Subcutaneous abdominal adipose tissue (tissue), 5 donors: ENCODE measurements around the gene STRIP1.
A peak's percentile ranks its signal among the peaks of the same experiment; 100 is the strongest.
"Not testable (repeated sequence)": the region's sequence is repeated elsewhere in the genome, so short reads cannot be mapped to it uniquely, and the experiment has no call there.

Experiments used
- H3K27ac ChIP-seq: one replicate; pipeline ENCODE4 v1.7.0; 2013; ENCODE audit warnings: low read depth, mild to moderate bottlenecking, inconsistent platforms, low read length, moderate library complexity
- H3K27me3 ChIP-seq, 5 donors: one replicate each; pipeline ENCODE4 v1.7.0; 2013; ENCODE audit warnings: low read length in 5 of 5, inconsistent platforms in 1 of 5; ENCODE audit not compliant: control insufficient read depth in 5 of 5, insufficient read depth in 4 of 5
- H3K36me3 ChIP-seq, 5 donors: one replicate each; pipeline ENCODE4 v1.7.0; 2013; ENCODE audit warnings: low read length in 5 of 5; ENCODE audit not compliant: control insufficient read depth in 5 of 5, insufficient read depth in 5 of 5
- H3K4me1 ChIP-seq, 5 donors: one replicate each; pipeline ENCODE4 v1.7.0; 2013; ENCODE audit warnings: low read length in 5 of 5, mild to moderate bottlenecking in 3 of 5, moderate library complexity in 1 of 5; ENCODE audit not compliant: control insufficient read depth in 5 of 5, insufficient read depth in 5 of 5
- H3K4me3 ChIP-seq, 5 donors: one replicate each; pipeline ENCODE4 v1.7.0; 2013; ENCODE audit warnings: low read length in 5 of 5, low read depth in 1 of 5
- H3K9ac ChIP-seq, 5 donors: one replicate each; pipeline ENCODE4 v1.7.0; 2013; ENCODE audit warnings: low read length in 5 of 5, mild to moderate bottlenecking in 4 of 5, moderate library complexity in 3 of 5
- H3K9me3 ChIP-seq, 5 donors: one replicate each; pipeline ENCODE4 v1.7.0; 2013; ENCODE audit warnings: low read length in 5 of 5; ENCODE audit not compliant: control insufficient read depth in 5 of 5
- donor health status: healthy.
- donor health status: healthy.
- donor health status: healthy.
- donor health status: healthy.
- donor health status: healthy.

STRIP1 gene

DNA sequence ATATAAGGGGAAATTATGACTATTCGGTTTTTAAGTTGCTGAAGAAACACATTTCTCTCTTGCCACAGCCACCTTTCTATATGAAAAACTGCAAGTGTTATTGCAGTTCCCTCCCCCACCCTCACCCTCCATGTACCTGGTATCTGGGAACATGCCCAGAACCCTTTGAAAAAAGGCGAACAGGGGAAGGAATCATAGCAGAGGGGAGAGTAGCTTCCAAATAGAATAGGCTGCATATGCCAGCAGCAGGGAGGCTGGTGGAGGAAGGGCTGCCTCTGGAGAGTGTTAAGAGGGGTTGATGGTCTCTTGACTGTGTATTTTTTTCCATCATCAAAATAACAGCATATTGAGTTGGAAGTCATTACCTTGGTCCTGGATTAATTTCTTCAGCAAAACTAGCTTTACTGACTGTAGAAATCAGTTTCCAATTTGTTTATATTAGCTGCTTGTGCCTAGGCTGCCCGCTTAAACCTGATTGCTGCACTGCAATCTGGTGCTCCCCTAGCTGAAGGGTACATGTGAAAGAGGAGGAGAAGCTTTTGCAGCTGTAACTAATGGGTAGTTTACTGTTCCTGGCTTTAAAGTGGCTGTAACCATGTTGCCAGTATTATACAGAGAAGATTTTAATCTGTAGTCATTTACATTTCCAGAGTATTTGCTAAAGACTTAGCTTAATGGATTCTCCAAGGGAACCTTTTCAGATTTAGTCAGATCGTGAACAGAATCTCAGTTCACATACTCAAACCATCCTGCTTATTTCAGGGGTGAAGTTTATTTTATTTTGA is 27.2 kb upstream of the STRIP1 start:
- no peak overlapping the region for H3K9ac ChIP-seq
- H3K36me3 ChIP-seq, result peaks cover 28 to 42% (median 34%) of the 10 kb centered on the region in 5 donors
- H3K27me3 ChIP-seq, result no peaks in the 10 kb centered on the region
- H3K4me1 ChIP-seq, result peaks cover 5 to 30% (median 29%) of the 10 kb centered on the region in 5 donors
- H3K27ac ChIP-seq, result no peak overlapping the region
- no peaks in the 10 kb centered on the region for H3K9me3 ChIP-seq
- H3K4me3 ChIP-seq, result no peak overlapping the region

DNA sequence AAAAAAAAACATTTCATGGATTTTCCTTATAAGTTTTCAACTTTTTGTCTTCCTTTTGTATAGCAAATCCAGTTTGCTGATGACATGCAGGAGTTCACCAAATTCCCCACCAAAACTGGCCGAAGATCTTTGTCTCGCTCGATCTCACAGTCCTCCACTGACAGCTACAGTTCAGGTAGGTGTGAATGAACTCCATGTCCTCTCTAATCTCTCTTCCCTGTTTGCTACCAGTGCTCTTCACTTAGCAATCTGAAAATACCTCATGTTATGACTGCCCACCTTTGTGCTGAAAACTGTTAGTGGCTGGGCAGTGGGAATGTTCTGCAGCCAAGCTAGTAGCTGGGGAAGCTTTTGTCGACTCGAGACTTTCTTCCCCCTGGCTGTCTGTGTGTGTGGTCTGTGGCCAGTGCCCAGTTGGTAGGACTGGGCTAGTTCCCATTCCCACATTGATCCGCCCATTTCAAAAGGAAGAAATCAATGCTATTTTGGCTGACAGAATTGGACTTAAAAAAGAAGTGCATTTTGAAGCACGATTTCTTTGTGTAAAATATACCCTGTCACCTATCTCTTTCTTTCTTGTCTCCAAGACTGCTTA is 25.4 kb upstream of the STRIP1 start:
- Histone ChIP-seq H3K36me3 (peaks cover 36 to 57% (median 49%) of the 10 kb centered on the region in 5 donors), H3K27ac (no peak overlapping the region), H3K9ac (no peak overlapping the region), H3K27me3 (no peaks in the 10 kb centered on the region), H3K9me3 (no peaks in the 10 kb centered on the region), H3K4me3 (no peak overlapping the region), H3K4me1 (peaks cover 5 to 20% (median 19%) of the 10 kb centered on the region in 5 donors)

DNA sequence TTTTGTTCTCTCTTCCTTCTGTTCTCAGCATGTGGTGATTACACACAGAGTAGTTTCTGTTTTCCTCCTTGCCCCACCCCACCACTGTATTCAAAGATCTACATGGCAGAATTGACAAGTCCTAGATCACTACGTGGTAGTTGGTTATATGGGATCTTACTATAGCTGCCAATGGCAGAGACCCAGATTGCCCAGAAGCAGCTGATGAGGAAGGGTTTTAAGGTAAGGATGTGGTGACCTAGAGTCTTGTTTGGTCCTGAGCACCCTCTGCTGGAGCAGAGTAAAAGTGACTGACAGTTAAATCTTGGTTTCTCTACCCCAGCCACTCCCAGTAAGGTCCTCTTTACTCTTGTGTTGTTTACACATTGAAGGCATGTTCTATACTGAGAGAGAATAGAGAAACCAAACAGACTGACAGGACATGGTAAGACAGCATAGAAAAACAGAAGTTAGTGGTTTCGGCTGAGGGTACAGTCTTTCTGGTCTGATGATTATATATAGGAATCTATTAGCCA is 22.8 kb upstream of the STRIP1 start:
- H3K27me3 ChIP-seq, result no peaks in the 10 kb centered on the region
- peaks cover 0 to 8% (median 0%) of the 10 kb centered on the region in 5 donors for H3K4me1 ChIP-seq
- peak overlapping the region; percentile 7 for H3K27ac ChIP-seq
- H3K9ac ChIP-seq, result peak overlapping the region in 1 of 5 donors; percentile 33
- H3K4me3 ChIP-seq, result no peak overlapping the region
- no peaks in the 10 kb centered on the region for H3K9me3 ChIP-seq
- peaks cover 58 to 79% (median 72%) of the 10 kb centered on the region in 5 donors for H3K36me3 ChIP-seq

DNA sequence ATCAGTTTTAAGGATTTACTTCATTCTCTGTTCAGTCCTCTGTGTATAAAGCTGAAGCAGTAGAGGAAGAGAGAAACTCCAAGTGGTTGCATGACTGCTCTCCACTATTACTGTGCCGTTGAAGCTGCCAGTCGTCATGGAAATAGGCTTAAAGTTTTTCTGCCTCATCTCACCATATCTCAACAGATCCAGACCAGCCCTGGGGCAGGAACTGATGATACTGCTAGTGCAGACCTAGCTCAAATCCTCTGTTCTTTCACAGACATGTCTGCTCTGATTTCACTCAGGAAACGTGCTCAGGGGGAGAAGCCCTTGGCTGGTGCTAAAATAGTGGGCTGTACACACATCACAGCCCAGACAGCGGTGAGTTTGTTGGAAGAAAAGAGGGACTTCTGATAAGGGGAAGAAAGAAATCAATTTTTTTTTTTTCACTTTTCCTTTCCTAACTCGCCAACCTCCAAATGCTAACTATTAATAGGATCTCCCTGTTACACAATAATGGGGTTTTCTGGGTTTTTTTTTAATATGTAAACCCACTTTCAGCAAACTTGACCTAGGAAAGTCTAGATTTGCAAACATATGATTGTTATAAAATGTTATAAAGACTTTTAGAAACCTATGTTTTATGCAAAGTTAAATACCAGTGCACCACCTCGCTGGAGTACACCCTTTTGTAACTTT is 22.2 kb upstream of the STRIP1 start:
- Histone ChIP-seq H3K27ac (peak overlapping the region; percentile 7), H3K4me3 (no peak overlapping the region), H3K4me1 (peaks cover 0 to 4% (median 0%) of the 10 kb centered on the region in 5 donors), H3K27me3 (no peaks in the 10 kb centered on the region), H3K36me3 (peaks cover 64 to 81% (median 77%) of the 10 kb centered on the region in 5 donors), H3K9me3 (no peaks in the 10 kb centered on the region), H3K9ac (peak overlapping the region in 1 of 5 donors; percentile 33)

DNA sequence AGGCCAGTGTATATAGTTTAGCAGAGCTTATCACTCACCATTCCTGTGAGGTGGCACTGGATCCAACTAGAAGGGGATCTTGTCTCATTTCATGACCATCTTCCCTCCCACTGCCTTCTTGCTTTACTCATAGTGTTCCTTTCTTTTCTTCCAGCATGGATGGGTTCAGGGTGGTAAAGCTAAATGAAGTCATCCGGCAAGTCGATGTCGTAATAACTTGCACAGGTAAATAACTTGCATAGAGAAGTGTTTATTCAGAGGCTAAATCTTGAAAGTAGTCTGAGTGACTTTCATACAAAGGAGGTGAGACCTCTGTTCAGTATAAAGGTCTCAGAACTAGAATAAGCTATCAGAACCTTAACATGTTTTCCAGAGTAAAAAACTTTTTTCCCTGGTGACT is 16.6 kb upstream of the STRIP1 start:
- H3K9me3 ChIP-seq, result no peaks in the 10 kb centered on the region
- H3K27ac ChIP-seq, result no peak overlapping the region
- no peaks in the 10 kb centered on the region for H3K4me1 ChIP-seq
- H3K4me3 ChIP-seq, result no peak overlapping the region
- H3K36me3 ChIP-seq, result peaks cover 78 to 97% (median 92%) of the 10 kb centered on the region in 5 donors
- H3K27me3 ChIP-seq, result no peaks in the 10 kb centered on the region
- peak overlapping the region in 1 of 5 donors; percentile 4 for H3K9ac ChIP-seq

DNA sequence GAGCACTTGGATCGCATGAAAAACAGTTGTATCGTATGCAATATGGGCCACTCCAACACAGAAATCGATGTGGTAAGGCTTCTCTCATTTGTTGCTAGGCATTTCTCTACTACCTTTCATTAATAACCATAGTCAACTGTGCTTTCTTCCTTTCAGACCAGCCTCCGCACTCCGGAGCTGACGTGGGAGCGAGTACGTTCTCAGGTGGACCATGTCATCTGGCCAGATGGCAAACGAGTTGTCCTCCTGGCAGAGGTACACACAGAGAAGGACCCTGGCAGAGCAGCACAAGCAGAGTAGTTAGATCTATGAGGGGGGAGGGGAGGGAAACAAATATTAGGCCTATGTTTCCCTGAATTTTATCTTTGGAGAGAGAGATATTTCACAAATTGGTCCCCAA is 16.0 kb upstream of the STRIP1 start:
- Histone ChIP-seq H3K4me3 (no peak overlapping the region), H3K9me3 (no peaks in the 10 kb centered on the region), H3K36me3 (peaks cover 79 to 97% (median 92%) of the 10 kb centered on the region in 5 donors), H3K27me3 (no peaks in the 10 kb centered on the region), H3K4me1 (no peaks in the 10 kb centered on the region), H3K9ac (no peak overlapping the region), H3K27ac (no peak overlapping the region)

DNA sequence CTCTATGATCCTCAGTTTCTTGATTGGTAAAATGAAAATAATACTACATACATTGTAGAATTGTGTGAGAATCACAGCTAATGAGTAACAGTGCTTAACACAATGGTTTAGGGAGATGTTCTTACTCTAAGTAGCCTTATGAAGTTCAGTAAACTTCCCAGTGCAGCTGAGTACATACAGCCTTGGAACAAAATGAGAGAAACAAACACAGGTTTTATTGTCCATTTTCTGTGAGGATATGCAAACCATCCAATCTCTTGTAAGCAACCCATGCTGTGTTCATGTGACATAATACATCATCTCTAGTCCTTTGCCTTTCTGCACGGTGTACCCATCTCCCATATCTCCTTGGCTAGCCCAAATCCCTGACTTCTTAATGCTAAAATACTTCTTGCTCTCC is 14.7 kb upstream of the STRIP1 start:
- H3K36me3 ChIP-seq, result peaks cover 77 to 100% (median 97%) of the 10 kb centered on the region in 5 donors
- H3K9ac ChIP-seq, result no peak overlapping the region
- no peaks in the 10 kb centered on the region for H3K9me3 ChIP-seq
- H3K4me3 ChIP-seq, result no peak overlapping the region
- H3K27ac ChIP-seq, result no peak overlapping the region
- H3K27me3 ChIP-seq, result no peaks in the 10 kb centered on the region
- no peaks in the 10 kb centered on the region for H3K4me1 ChIP-seq

DNA sequence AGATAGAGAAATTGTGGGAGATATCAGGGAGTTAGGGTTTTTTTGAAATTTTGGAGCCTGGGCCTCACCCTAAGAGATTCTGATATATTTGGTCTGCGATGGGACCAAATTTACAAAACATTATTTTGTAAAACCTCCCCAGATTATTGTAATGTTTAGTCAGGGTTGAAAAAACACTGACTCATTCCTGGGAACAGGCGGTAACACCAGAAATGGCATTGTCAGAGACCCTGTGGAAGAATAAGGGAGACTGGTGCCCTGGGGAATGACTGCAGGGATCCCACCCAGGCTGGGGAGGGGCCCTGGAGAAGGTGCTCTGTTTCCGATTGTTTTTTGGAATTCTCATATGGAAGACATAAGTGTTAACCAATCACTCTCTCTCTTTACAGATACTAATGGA is 13.1 kb upstream of the STRIP1 start:
- Histone ChIP-seq H3K9ac (no peak overlapping the region), H3K27me3 (no peaks in the 10 kb centered on the region), H3K9me3 (no peaks in the 10 kb centered on the region), H3K4me1 (no peaks in the 10 kb centered on the region), H3K4me3 (no peak overlapping the region), H3K27ac (no peak overlapping the region), H3K36me3 (peaks cover 67 to 90% (median 84%) of the 10 kb centered on the region in 5 donors)

DNA sequence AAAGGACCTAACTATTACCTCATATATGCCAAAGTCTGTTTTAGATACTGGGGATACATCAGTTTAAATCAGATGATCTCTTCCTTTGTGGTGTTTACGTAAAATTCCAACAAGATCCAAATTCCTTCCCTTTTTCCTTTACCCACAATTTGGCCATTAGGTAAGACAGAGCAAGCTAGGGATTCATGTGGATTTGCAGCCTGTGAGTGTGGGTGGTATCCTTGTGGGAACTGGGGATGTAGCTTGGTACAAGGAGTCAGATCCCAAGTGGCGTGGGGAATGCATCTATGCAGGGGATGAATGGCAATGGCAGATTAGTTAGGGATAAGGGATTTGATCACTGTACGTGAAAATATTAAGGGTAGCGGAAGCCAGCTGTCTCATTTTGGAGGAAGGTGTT is 9.8 kb upstream of the STRIP1 start:
- H3K4me1 ChIP-seq, result peaks cover 0 to 3% (median 0%) of the 10 kb centered on the region in 5 donors
- H3K9me3 ChIP-seq, result no peaks in the 10 kb centered on the region
- H3K4me3 ChIP-seq, result no peak overlapping the region
- H3K27me3 ChIP-seq, result no peaks in the 10 kb centered on the region
- H3K27ac ChIP-seq, result no peak overlapping the region
- H3K36me3 ChIP-seq, result peaks cover 36 to 57% (median 50%) of the 10 kb centered on the region in 5 donors
- H3K9ac ChIP-seq, result no peak overlapping the region

DNA sequence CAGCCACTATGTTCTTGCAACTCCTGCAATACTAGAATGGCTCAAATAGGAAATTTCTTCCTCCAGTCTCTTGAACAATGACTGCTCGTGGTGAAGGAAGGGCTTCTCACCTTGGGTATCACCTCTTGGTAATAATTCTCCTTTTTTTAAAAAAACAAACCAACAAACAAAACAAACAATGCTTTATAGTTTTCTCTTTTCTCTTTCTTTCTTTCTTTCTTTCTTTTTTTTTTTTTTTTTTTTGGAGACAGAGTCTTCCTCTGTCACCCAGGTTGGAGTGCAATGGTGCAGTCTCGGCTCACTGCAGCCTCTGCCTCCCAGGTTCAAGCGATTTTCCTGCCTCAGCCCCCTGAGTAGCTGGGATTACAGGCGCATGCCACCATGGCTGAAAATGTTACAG is 3.7 kb upstream of the STRIP1 start:
- not testable (repeated sequence) for H3K36me3 ChIP-seq, H3K27ac ChIP-seq, H3K9me3 ChIP-seq, H3K27me3 ChIP-seq, H3K9ac ChIP-seq
- Histone ChIP-seq H3K4me1 (peaks cover 0 to 21% (median 14%) of the 10 kb centered on the region in 5 donors), H3K4me3 (peak overlapping the region in 1 of 5 donors; percentile 24)
